Stimulated activated CD4-positive, alpha-beta T cell treated with anti-CD3 and anti-CD28 coated beads, Interleukin-2, amount 100 ng/mL, for 24 hours (primary cell): ENCODE results near the gene PPIL4.

Source experiments
- DNase-seq, 2 donors: peaks; one replicate each; pipeline ENCODE4 v3.0.0-alpha.2; 2020

PPIL4 gene

GRCh38 chr6:149545754-149546471 is at the start of gene PPIL4:
Gene PPIL4 (minus strand): TSS chr6:149546043. CDS start chr6:149546005, 38 bp downstream.
- DNase-seq = peak; percentile 97 to 98

GRCh38 chr6:149593408-149593807 is 47.6 kb upstream of the PPIL4 start:
- no peak for DNase-seq

GRCh38 chr6:149592983-149593382 is 47.1 kb upstream of the PPIL4 start:
- DNase-seq = no peak

- no peak for DNase-seq
Observed at GRCh38 chr6:149586149-149586548, 40.3 kb upstream of the PPIL4 start.

- no peak for DNase-seq
Observed at GRCh38 chr6:149581349-149581748, 35.5 kb upstream of the PPIL4 start.

- DNase-seq = no peak
Observed at GRCh38 chr6:149580880-149581279, 35.0 kb upstream of the PPIL4 start.

- no peak for DNase-seq
Observed at GRCh38 chr6:149567945-149568585, 22.2 kb upstream of the PPIL4 start.

GRCh38 chr6:149567194-149567586 is 21.3 kb upstream of the PPIL4 start:
- no peak for DNase-seq

GRCh38 chr6:149566410-149567193 is 20.8 kb upstream of the PPIL4 start:
- DNase-seq = peak; percentile 61 to 63

- peak; percentile 95 to 96 for DNase-seq
Observed at GRCh38 chr6:149565527-149566409, 19.9 kb upstream of the PPIL4 start, which contains the start of gene GINM1. Gene GINM1 (plus strand): TSS chr6:149566375. CDS start chr6:149566415, 40 bp downstream.

- no peak for DNase-seq
Observed at GRCh38 chr6:149563928-149564325, 18.1 kb upstream of the PPIL4 start.

GRCh38 chr6:149563203-149563927 is 17.5 kb upstream of the PPIL4 start:
- no peak for DNase-seq

- peak in 1 of 2 donors; percentile 14 for DNase-seq
Observed at GRCh38 chr6:149560736-149561135, 14.9 kb upstream of the PPIL4 start.

GRCh38 chr6:149559389-149559788 is 13.5 kb upstream of the PPIL4 start:
- DNase-seq = no peak

GRCh38 chr6:149558029-149558428 is 12.2 kb upstream of the PPIL4 start:
- no peak for DNase-seq

- no peak for DNase-seq
Observed at GRCh38 chr6:149551920-149552319, 6.1 kb upstream of the PPIL4 start.

- peak; percentile 40 to 66 for DNase-seq
Observed at GRCh38 chr6:149545258-149545753, 537 bp downstream of the PPIL4 start.

GRCh38 chr6:149544646-149545257 is 1.1 kb downstream of the PPIL4 start:
- no peak for DNase-seq

GRCh38 chr6:149541139-149541538 is 4.7 kb downstream of the PPIL4 start:
- no peak for DNase-seq

GRCh38 chr6:149534742-149535141 is 11.1 kb downstream of the PPIL4 start:
- no peak for DNase-seq

- DNase-seq = no peak
Observed at GRCh38 chr6:149529650-149530049, 16.2 kb downstream of the PPIL4 start.
